NCI-H510A (cell line): ENCODE data around the gene PRIMA1.

Experiments
- DNase-seq: peaks from one replicate; lab custom pipeline; 2025; lab: John Stamatoyannopoulos, UW

Gene PRIMA1

GRCh38 chr14:93731753-93732152, 56.5 kb downstream of the PRIMA1 start:
- DNase-seq = peak; percentile 22

- DNase-seq = no peak
Observed at GRCh38 chr14:93729993-93730392, 58.3 kb downstream of the PRIMA1 start.

GRCh38 chr14:93728651-93729016, 59.7 kb downstream of the PRIMA1 start:
- no peak for DNase-seq

DNA sequence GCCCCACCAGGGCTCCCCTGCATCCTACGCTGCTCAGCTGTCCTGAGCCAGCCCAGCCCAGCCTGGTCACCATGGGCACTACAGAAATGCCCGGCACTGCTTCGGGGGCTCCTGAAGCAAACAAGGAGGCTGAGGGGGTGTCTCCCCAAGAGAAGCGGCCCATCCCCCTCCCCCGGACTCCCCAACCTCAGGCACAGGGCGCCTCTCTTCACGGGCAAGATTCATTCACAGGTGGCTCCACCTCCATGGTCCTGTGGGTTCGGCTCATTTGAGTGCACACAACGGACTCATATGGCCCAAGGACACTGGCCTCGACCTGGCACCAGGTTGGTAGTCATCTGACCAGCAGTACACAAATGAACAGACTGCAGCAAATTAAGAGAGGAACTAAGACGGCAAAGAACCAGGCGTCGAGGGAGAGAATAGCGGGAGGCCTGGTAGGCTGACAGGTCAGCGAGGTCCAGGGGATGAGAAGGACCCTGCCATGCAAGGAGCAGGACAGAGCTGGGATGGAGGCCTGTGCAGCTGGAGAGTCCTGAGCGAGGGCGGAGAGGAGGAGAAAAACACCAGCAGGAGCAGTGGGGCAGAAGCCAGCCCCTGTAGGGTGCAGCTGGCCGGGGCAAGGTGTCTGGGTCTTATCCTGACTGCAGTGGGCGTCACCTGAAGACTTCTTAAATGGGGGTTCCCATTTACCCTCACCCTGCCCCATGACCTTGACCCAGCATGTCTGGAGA, 60.2 kb downstream of the PRIMA1 start:
- no peak for DNase-seq

DNA sequence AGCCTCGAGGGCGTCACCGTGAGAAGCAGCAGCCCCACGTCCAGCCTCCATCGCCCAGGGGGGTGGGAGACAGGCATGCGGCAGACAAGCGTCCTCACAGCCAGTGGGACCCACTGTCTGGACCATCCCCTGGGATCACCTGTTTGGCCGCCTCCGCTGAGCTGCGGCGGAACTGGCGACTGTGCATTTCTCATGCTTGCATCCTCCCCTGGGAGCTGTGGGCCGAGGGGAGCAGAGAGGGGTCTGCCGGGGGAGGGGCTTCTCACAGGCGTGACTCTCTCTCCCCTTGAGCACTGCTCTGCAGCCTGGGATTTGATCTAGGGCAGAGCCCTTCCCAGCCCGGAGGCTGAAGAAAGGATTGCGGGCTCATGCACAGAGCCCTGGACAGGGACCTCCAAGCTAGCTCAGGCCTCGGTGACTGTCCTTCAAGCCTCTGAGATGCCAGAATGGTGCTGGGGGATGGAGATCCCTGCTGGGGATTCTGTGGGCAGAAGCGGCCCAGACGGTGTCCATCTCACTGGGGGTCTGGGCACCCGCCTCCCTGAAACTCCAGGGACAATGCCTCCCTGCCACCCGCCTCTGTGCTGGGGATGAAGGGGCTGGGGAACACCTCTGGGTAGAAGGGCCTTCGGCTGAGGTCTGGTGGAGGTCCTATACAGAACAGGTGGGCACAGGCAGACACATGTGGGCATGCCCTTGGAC, 61.1 kb downstream of the PRIMA1 start:
- no peak for DNase-seq

- no peak for DNase-seq
Observed at GRCh38 chr14:93725993-93726392, 62.3 kb downstream of the PRIMA1 start.

DNA sequence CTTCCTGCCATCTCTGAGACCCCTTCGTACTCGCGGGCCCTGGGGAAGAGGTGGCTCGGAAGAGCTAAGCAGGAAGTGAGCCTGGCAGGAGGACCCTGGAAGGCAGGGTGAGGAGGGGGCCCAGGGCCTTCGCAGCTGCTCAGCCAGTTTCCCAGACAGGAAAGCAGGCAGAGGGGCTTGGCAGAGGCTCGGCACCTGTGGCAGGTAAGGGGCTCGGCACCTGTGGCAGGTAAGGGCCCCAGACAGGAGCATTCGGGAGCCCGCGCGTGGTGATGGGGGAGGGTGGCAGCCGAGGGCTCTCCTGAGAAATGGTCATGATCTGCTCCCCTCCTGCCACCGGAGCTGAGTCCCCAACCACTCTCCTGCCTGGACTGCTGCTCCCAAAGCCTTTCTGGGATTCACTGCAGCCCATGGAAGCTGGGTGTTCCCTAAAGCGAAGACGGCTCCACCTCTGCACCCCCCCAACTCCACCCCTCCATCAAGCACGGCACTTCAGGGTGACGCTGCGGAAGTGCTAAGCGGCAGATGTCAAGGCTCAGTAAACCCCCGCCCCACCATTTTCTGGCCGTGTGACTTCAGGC, 63.2 kb downstream of the PRIMA1 start:
- DNase-seq = no peak

DNA sequence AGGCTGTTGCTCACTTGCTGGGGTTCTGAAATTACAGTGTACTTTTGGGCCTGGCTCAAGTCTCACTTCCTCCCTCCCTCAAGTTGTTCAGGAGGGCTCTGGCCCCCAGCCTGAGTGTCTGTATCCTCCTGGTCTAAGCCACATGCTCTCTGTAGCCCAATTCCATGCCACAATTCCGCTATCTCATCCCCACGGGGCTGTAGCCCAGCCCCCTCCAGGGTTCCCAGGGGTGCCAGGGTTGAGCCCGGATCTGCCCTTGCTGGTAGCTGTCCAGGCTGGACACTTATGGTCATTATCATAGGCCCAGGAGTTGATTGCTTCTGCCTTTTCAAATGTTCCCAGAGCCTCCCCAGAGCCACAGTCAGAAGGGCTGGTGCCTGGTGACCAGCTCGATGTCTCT, 65.3 kb downstream of the PRIMA1 start:
- no peak for DNase-seq

DNA sequence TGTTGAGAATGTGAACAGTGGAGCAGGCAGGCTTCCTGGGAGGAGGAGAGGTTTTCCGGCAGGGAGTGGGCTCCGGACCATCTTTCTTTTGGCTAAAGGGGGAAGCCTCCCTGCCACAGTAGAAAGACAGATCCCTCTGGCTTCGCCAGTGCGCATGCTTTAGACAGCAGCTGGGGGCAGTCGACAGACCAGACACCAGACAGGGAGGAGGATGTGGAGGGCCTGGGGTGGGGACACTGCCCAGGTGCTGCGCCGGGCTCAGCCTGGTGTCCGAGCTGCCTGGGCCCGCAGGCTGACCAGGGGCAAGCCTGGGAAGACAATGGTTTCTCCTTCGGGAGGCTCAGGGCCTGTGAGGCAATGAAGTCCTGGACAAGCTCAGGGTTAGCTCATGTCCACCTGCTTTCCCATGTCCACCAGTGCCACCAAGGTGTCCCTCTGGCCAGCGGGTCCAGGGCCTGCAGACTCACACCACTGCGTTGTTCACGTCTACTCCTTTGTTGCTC, 67.3 kb downstream of the PRIMA1 start:
- no peak for DNase-seq

- DNase-seq = no peak
Observed at GRCh38 chr14:93720076-93720815, 68.0 kb downstream of the PRIMA1 start.

DNA sequence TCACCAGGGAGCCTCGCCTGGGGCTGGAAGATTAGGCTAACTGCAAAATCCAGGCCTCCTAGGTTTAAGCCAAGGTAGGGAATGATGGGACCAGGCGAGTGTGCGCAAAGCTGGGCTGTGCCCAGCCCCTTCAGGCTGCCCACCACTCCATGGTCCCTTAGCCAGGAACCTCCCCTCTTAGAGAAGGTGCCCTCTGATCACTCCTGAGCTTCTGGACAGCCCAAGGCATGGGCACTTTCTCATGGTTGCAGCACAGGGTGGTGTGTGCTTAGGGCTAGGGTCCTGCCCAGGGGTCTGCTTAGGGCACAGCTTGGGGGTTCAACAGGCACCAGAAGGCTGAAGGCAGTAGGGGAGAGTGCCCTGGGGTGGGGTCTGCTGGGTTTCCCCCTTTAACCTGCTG, 69.0 kb downstream of the PRIMA1 start:
- DNase-seq = no peak

- DNase-seq = no peak
Observed at GRCh38 chr14:93717668-93718320, 70.5 kb downstream of the PRIMA1 start.

- no peak for DNase-seq
Observed at GRCh38 chr14:93716746-93717667, 71.3 kb downstream of the PRIMA1 start.

- no peak for DNase-seq
Observed at GRCh38 chr14:93716002-93716745, 72.1 kb downstream of the PRIMA1 start.

GRCh38 chr14:93715279-93715927, 72.9 kb downstream of the PRIMA1 start:
- no peak for DNase-seq

GRCh38 chr14:93714605-93715004, 73.7 kb downstream of the PRIMA1 start:
- no peak for DNase-seq

GRCh38 chr14:93713726-93714405, 74.4 kb downstream of the PRIMA1 start:
- no peak for DNase-seq

GRCh38 chr14:93712838-93713724, 75.2 kb downstream of the PRIMA1 start:
- DNase-seq = no peak
